GM12865 (cell line): ENCODE results near the gene BTG4.

Experiments used
- DNase-seq: peaks from one replicate; pipeline ENCODE4 v3.0.0; 2010; ENCODE audit warnings: low read depth
- H3K4me3 ChIP-seq: 2 replicates; pipeline ENCODE4 v1.5.1; 2011; ENCODE audit warnings: mild to moderate bottlenecking, low read depth, low read length, control low read depth
- TF ChIP-seq, protein P1 (sequence below): IDR thresholded peaks from 2 replicates; pipeline ENCODE4 v1.5.1; 2011; ENCODE audit warnings: low read length, control low read depth, low read depth, inconsistent platforms; ENCODE audit not compliant: insufficient read depth; ENCODE audit errors: missing control alignments

The BTG4 gene

DNA sequence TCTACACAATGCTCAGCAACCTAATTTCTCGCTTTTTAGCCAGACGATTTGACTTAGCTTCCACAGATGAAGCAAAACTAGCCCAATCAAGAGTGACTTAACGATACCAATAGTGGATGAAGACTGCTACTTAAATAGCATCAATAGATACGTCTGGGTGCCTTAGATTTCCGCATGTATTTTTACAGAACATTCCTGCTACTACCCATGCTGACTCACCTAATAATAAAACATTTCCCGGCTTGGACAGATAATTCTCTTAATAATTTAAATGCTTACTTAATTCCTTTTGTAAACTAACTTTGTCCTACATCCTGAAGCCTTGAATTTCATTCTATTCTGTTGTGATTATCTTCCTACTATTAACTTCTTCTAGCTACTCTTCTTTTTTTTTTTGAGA lies 23.1 kb upstream of the BTG4 start:
- no peak overlapping the region for H3K4me3 ChIP-seq
- TF ChIP-seq, protein P1, sequence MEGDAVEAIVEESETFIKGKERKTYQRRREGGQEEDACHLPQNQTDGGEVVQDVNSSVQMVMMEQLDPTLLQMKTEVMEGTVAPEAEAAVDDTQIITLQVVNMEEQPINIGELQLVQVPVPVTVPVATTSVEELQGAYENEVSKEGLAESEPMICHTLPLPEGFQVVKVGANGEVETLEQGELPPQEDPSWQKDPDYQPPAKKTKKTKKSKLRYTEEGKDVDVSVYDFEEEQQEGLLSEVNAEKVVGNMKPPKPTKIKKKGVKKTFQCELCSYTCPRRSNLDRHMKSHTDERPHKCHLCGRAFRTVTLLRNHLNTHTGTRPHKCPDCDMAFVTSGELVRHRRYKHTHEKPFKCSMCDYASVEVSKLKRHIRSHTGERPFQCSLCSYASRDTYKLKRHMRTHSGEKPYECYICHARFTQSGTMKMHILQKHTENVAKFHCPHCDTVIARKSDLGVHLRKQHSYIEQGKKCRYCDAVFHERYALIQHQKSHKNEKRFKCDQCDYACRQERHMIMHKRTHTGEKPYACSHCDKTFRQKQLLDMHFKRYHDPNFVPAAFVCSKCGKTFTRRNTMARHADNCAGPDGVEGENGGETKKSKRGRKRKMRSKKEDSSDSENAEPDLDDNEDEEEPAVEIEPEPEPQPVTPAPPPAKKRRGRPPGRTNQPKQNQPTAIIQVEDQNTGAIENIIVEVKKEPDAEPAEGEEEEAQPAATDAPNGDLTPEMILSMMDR, result no peak
- DNase-seq, result no peak

DNA sequence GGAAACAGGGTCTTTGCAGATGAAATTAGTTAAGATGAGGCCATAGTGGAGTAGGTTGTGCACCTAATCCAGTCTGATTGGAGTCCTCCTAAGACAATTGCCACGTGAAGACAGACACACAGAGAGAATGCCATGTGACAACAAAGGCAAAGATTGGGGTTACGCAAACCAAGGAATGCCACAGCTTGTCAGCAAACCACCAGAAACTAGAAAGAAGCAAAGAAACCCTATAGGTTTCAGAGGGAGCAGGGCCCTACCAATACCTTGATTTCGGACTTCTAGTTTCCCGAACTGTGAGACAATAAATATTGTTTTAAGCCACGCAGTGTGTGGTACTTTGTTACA lies 20.2 kb upstream of the BTG4 start:
- DNase-seq, result no peak
- TF ChIP-seq, protein P1, result no peak
- H3K4me3 ChIP-seq, result no peak overlapping the region

DNA sequence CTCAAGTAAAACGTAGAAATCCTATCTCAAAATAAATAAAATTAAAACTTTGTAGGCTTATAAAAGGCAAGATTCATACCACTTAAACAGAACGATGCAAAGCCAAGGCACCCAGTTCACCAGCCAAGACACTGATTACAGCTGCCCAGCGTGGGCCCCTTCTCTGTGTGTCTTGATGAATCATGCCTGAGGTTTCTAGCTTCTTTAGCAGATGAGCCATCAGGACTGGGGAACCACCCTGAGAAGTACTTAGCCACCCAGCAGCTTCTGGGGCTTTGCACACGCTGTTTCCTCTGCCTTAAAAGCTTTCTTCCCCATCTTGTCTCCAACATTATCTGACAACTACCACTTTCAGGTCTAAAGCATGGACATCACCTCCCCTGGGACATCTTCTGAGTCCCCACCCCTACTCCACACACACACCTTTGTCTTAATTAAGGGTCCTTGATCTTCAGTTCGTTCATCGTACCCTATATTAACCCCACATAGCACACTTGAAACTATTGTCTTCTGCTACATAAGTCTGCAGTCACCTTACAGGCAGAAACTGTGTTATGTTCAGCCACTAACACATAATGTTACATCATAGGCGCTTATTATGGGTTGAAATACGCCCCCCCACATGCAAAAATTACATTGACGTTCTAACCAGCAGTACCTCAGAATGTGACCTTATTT lies 19.6 kb upstream of the BTG4 start:
- TF ChIP-seq, protein P1, result no peak
- no peak overlapping the region for H3K4me3 ChIP-seq
- DNase-seq, result peak; percentile 64

DNA sequence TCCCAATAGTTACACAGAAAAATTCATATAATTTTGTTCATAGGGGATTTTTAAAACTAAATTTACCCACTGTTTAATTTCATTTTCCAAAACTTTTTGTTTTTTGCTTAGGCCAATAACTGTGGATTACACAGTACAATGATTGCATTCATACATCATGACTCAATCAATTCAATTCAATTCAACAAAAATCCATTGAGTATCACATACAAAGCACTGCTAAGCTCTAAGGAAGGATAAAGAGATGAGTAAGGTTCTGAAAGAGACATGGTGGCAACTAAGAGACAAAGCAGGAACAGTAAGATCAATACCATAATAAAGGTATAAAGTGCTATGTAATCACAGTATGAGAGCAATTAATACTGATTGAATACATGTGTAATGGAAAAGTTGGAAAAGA lies 18.9 kb upstream of the BTG4 start:
- TF ChIP-seq, protein P1, result no peak
- no peak for DNase-seq
- H3K4me3 ChIP-seq, result no peak overlapping the region

DNA sequence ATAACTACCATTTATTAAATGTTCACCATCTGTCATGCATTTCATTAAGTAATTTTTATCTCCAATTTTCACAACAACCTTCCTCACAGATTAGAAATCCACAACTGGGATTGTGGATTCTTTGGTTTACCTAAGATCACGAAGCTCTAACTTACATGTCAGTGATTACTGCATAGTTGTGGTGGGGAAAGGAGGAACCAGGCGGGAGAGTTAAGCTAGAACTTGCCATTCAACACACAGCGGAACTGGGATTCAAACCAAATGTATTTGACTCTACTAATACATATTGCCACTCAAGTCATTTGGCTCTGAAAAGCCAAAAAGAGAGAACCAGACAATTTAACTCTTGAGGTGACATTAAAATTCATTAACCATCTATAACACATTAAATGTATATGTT lies 17.9 kb upstream of the BTG4 start:
- no peak for DNase-seq
- no peak overlapping the region for H3K4me3 ChIP-seq
- TF ChIP-seq, protein P1, result no peak

DNA sequence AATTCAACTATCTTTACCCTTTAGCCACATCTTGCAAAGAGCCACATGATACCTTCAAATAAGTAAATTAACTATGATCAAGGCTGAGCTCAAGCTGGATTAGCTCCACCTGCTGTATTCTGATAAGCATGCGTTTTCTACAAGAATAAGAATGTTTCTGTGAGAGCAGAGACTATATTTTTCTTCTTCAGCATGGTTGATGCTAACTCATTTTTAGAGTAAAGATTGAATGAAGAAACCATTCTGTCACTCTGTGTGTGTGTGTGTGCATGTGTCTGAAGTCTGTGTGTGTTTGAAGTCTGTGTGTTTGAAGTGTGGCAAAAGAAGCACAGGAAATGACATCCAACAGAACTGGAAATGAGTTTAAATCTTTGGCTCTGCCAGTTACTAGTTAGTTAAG lies 16.4 kb upstream of the BTG4 start:
- TF ChIP-seq, protein P1, result no peak
- no peak overlapping the region for H3K4me3 ChIP-seq
- peak; percentile 24 for DNase-seq

DNA sequence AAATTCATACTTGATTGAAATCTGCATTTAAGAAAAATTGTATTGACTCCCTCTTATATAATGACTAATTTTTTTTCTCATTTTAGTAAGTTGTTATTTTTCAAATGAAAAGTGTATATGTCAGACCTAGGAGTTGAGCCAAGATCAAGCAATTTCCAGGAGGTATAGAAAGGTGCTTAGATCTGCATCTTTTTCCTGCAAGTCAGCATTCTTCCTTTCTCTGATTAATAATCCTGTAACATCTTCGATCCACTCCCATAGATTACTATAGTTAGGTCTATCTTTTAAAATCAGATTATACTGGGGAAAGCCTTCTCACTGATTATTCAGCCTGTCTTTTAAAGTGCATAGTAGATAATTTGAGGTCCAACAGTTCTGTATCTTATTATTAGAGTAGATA lies 15.1 kb upstream of the BTG4 start:
- no peak overlapping the region for H3K4me3 ChIP-seq
- no peak for DNase-seq
- TF ChIP-seq, protein P1, result no peak
